HG03469 (cell line): ENCODE data around the gene CNTD1.
"Not testable (repeated sequence)": the region's sequence is repeated elsewhere in the genome, so short reads cannot be mapped to it uniquely, and the experiment has no call there.

Source experiments
- ATAC-seq: cut with Tn5 transposase; IDR thresholded peaks from one replicate; pipeline ENCODE4 v1.9.1; 2021; ENCODE audit warnings: mild to moderate bottlenecking, moderate library complexity, moderate number of reproducible peaks; ENCODE audit not compliant: unreplicated experiment

Gene CNTD1

GRCh38 chr17:42798383-42799380 is at the start of gene CNTD1, which contains the start of gene COA3:
Gene CNTD1, plus strand, starts transcription at chr17:42798861. Its CDS starts 207 bp downstream, at chr17:42799068.
Gene COA3, minus strand, starts transcription at chr17:42798704. Its CDS starts 23 bp downstream, at chr17:42798681.
- ATAC-seq = no peak

- ATAC-seq = no peak
Observed at GRCh38 chr17:42748908-42749798, 49.5 kb upstream of the CNTD1 start.

- no peak for ATAC-seq
Observed at GRCh38 chr17:42750739-42751344, 47.8 kb upstream of the CNTD1 start.

- no peak for ATAC-seq
Observed at GRCh38 chr17:42751628-42752027, 47.0 kb upstream of the CNTD1 start.

GRCh38 chr17:42754782-42755181 is 43.9 kb upstream of the CNTD1 start:
- no peak for ATAC-seq

- no peak for ATAC-seq
Observed at GRCh38 chr17:42759982-42760651, 38.5 kb upstream of the CNTD1 start.

- no peak for ATAC-seq
Observed at GRCh38 chr17:42760652-42761581, 37.7 kb upstream of the CNTD1 start, which contains the start of gene RAMP2. Gene RAMP2, plus strand, starts transcription at chr17:42761227. Its CDS starts 35 bp downstream, at chr17:42761262.

- ATAC-seq = no peak
Observed at GRCh38 chr17:42761638-42762037, 37.0 kb upstream of the CNTD1 start.

GRCh38 chr17:42766124-42766523 is 32.5 kb upstream of the CNTD1 start:
- ATAC-seq = no peak

GRCh38 chr17:42767512-42767911 is 31.1 kb upstream of the CNTD1 start:
- ATAC-seq = no peak

GRCh38 chr17:42768006-42768405 is 30.7 kb upstream of the CNTD1 start:
- ATAC-seq = not testable (repeated sequence)

- not testable (repeated sequence) for ATAC-seq
Observed at GRCh38 chr17:42769964-42770363, 28.7 kb upstream of the CNTD1 start.

- no peak for ATAC-seq
Observed at GRCh38 chr17:42772945-42773289, 25.7 kb upstream of the CNTD1 start.

- no peak for ATAC-seq
Observed at GRCh38 chr17:42773290-42774035, 25.2 kb upstream of the CNTD1 start, which contains the start of gene VPS25. Gene VPS25, plus strand, starts transcription at chr17:42773449. Its CDS starts 27 bp downstream, at chr17:42773476.

GRCh38 chr17:42774066-42774745 is 24.5 kb upstream of the CNTD1 start:
- no peak for ATAC-seq

GRCh38 chr17:42775534-42776098 is 23.0 kb upstream of the CNTD1 start:
- no peak for ATAC-seq

GRCh38 chr17:42778570-42778969 is 20.1 kb upstream of the CNTD1 start:
- no peak for ATAC-seq
